ENCODE results near the gene PNPLA6. TPM values are rescaled to one million over a fixed set of nuclear protein-coding genes. Genes with fewer than 3 reads are reported as not detected.

PNPLA6 gene
- total and polyA plus RNA-seq, 2 of the 8 experiments (the other 6 are each of a cell fraction or from before 2014, with no cell fraction given) = 55.1 to 121 TPM

GRCh38 chr19:7602240-7602934, 66.9 kb downstream of the PNPLA6 start:
- H3K4me1 ChIP-seq (replicated peaks in 1 of 4; ENCODE audit: control insufficient read depth in 3 of 4, insufficient read depth in 4 of 4, low read length in 3 of 4) = peaks cover 0 to 4% (median under 1%) of the 10 kb centered on the region in 4 experiments; a peak in 4 of 7 replicates
- no peak overlapping the region for H3K4me2 ChIP-seq (ENCODE audit: insufficient read depth in 1 of 2, low read depth in 2 of 2, low read length in 2 of 2)
- ChIA-PET POLR2A (ENCODE audit: partially characterized antibody) (interaction anchor here (0.7 to 0.9 kb wide), 2 partner anchors 113 to 168 kb away, joined by 3 read pairs; no protein-coding TSS in a partner anchor), CTCF (ENCODE audit: partially characterized antibody) (interaction anchor here (1.4 to 1.6 kb wide), 2 partner anchors 39 to 79 kb away, joined by 3 to 4 read pairs; partner anchors contain the start of gene TRAPPC5)
- no peak overlapping the region for H2BK15ac ChIP-seq (ENCODE audit: low read length)
- no peak overlapping the region for H4K8ac ChIP-seq (ENCODE audit: extremely low read depth, insufficient read depth, low read length)
- H3K9me3 ChIP-seq (ENCODE audit: insufficient read depth in 2 of 2, low read depth in 1 of 2, low read length in 1 of 2) = no peaks in the 10 kb centered on the region
- H2BK120ac ChIP-seq (replicated peaks; ENCODE audit: low read depth, low read length) = no peak overlapping the region
- DNase-seq (ENCODE audit: low read depth in 1 of 2, low spot score in 2 of 2) = no peak
- H2BK12ac ChIP-seq (ENCODE audit: low read depth, low read length) = no peak overlapping the region
- no peak overlapping the region for H4K5ac ChIP-seq (ENCODE audit: insufficient read length, low read depth, low read length)
- H3K4me3 ChIP-seq (ENCODE audit: extremely low read depth in 1 of 4, insufficient read depth in 2 of 4, low read depth in 3 of 4, low read length in 4 of 4) = no peak overlapping the region
- H2AK5ac ChIP-seq (ENCODE audit: low read depth, low read length) = no peak overlapping the region
- H3K56ac ChIP-seq (replicated peaks; ENCODE audit: insufficient read length, low read depth, low read length) = no peak overlapping the region
- H3K18ac ChIP-seq (ENCODE audit: extremely low read depth, low read length) = no peak overlapping the region
- H2BK5ac ChIP-seq (ENCODE audit: low read depth, low read length) = no peak overlapping the region
- H3K4ac ChIP-seq (replicated peaks; ENCODE audit: insufficient read length, low read depth, low read length) = no peak overlapping the region
- H3K79me1 ChIP-seq (ENCODE audit: low read depth, low read length) = peaks cover 7% of the 10 kb centered on the region
- no peak overlapping the region for H3K9ac ChIP-seq (replicated peaks in 1 of 4; ENCODE audit: extremely low read depth in 1 of 4, low read depth in 3 of 4, low read length in 3 of 4)
- H3K23ac ChIP-seq (ENCODE audit: insufficient read length) = no peak overlapping the region
- peaks cover 11% of the 10 kb centered on the region; the same call in 1 of the 2 replicates for H3K23me2 ChIP-seq (ENCODE audit: low read depth, low read length)
- H3K14ac ChIP-seq (ENCODE audit: insufficient read length) = no peak overlapping the region
- H3K27me3 ChIP-seq (replicated peaks in 1 of 4; ENCODE audit: control insufficient read depth in 3 of 4, extremely low read depth in 1 of 4, insufficient read depth in 3 of 4, low read length in 3 of 4) = no peaks in the 10 kb centered on the region
- H2BK20ac ChIP-seq (ENCODE audit: low read length) = no peak overlapping the region
- H4K91ac ChIP-seq (replicated peaks; ENCODE audit: insufficient read length, low read length) = no peak overlapping the region
- peaks cover 4 to 27% of the 10 kb centered on the region in 2 experiments for H4K20me1 ChIP-seq (replicated peaks in 1 of 2; ENCODE audit: control insufficient read depth in 1 of 2, insufficient read depth in 2 of 2, low read length in 2 of 2)
- FAIRE-seq = no peak
- H3K36me3 ChIP-seq (ENCODE audit: control insufficient read depth in 2 of 4, insufficient read depth in 4 of 4, low read length in 3 of 4) = no peaks in the 10 kb centered on the region
- no peak overlapping the region for H2AFZ ChIP-seq (ENCODE audit: low read length)
- peaks cover 0 to 21% of the 10 kb centered on the region in 2 experiments; a peak in 2 of 4 replicates for H3K79me2 ChIP-seq (ENCODE audit: control insufficient read depth in 1 of 2, insufficient read depth in 2 of 2, low read length in 2 of 2)
- 80 to 100% methylated on average over 1 to 11 of the region's 15 CpGs for WGBS, 2 experiments (ENCODE audit: extremely low coverage in 1 of 2, insufficient coverage in 1 of 2, insufficient read length in 1 of 2, insufficient replicate concordance in 2 of 2, low coverage in 1 of 2, low lambda C conversion rate in 2 of 2, missing lambda C conversion rate in 1 of 2)
- H3K27ac ChIP-seq (ENCODE audit: low read depth, low read length) = no peak overlapping the region
- no peak for TF ChIP-seq CEBPB (IDR thresholded peaks at IDR 0.05; ENCODE audit: low read depth, low read length)
- TF ChIP-seq ATF3 (IDR thresholded peaks at IDR 0.05; ENCODE audit: insufficient read depth, low read depth, low read length) = no peak
- no peak for TF ChIP-seq BACH1 (IDR thresholded peaks at IDR 0.05; ENCODE audit: low read length)
- TF ChIP-seq RAD21 (IDR thresholded peaks at IDR 0.05 in 1 of 2, conservative IDR thresholded peaks at IDR 0.05 in 1 of 2; ENCODE audit: low read depth in 2 of 2, low read length in 2 of 2) = no peak
- no peak for TF ChIP-seq JUN (IDR thresholded peaks at IDR 0.05; ENCODE audit: low read depth, low read length)
- TF ChIP-seq SUZ12 (IDR thresholded peaks at IDR 0.05; ENCODE audit: low read length) = no peak
- TF ChIP-seq HDAC2 (IDR thresholded peaks at IDR 0.05; ENCODE audit: borderline replicate concordance in 1 of 2, low read depth in 2 of 2, low read length in 2 of 2) = no peak
- TF ChIP-seq, protein P1, sequence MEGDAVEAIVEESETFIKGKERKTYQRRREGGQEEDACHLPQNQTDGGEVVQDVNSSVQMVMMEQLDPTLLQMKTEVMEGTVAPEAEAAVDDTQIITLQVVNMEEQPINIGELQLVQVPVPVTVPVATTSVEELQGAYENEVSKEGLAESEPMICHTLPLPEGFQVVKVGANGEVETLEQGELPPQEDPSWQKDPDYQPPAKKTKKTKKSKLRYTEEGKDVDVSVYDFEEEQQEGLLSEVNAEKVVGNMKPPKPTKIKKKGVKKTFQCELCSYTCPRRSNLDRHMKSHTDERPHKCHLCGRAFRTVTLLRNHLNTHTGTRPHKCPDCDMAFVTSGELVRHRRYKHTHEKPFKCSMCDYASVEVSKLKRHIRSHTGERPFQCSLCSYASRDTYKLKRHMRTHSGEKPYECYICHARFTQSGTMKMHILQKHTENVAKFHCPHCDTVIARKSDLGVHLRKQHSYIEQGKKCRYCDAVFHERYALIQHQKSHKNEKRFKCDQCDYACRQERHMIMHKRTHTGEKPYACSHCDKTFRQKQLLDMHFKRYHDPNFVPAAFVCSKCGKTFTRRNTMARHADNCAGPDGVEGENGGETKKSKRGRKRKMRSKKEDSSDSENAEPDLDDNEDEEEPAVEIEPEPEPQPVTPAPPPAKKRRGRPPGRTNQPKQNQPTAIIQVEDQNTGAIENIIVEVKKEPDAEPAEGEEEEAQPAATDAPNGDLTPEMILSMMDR (IDR thresholded peaks at IDR 0.05; ENCODE audit: control extremely low read depth in 1 of 3, insufficient read depth in 1 of 3, low read depth in 1 of 3, low read length in 3 of 3) = no peak

Data from H1 (cell line).